Body of pancreas (tissue), 4 donors: ENCODE results near the gene KASH5. TPM values are rescaled to one million over a fixed set of nuclear protein-coding genes. Genes with fewer than 3 reads are reported as not detected.

Experiments
- ATAC-seq: fragments of 150-250 bp; one replicate; pipeline ENCODE4 v1.9.1; 2016
- DNase-seq, 4 donors: peaks; one replicate each; pipeline ENCODE4 v3.0.0-alpha.2; 2019
- H3K27ac ChIP-seq, 4 donors: fragments of 200-600 bp; sonication (generic); 1 replicate in 3 of 4; 2 replicates in 1 of 4; pipeline versions ENCODE4 v1.5.1 to v1.6.1; 2016 to 2019; ENCODE audit warnings: mild to moderate bottlenecking in 1 of 4, mixed read lengths in 1 of 4, moderate library complexity in 1 of 4
- H3K27me3 ChIP-seq, 2 donors: fragments of 200-600 bp; sonication (generic); one replicate each; pipeline ENCODE4 v1.6.0; 2016; ENCODE audit warnings: mild to moderate bottlenecking in 1 of 2
- H3K36me3 ChIP-seq, 2 donors: fragments of 200-600 bp; sonication (generic); replicated peaks in 1 of 2; 2 replicates each; pipeline ENCODE4 v1.5.1; 2016; ENCODE audit warnings: low read depth in 2 of 2; ENCODE audit not compliant: insufficient read depth in 1 of 2
- H3K4me1 ChIP-seq: fragments of 200-600 bp; sonication (generic); one replicate; pipeline ENCODE4 v1.6.0; 2016
- H3K4me3 ChIP-seq, 2 donors: fragments of 200-600 bp; sonication (generic); 1 replicate in 1 of 2; 2 replicates in 1 of 2; pipeline ENCODE4 v1.5.1; 2016 to 2019
- H3K9me3 ChIP-seq, 3 donors: fragments of 200-600 bp; sonication (generic); 1 replicate in 2 of 3; 2 replicates in 1 of 3; pipeline ENCODE4 v1.5.1; 2016
- POLR2A ChIP-seq, 3 donors: fragments of 450-650 bp; IDR thresholded peaks; one replicate each; pipeline ENCODE4 v1.6.1; 2016; ENCODE audit warnings: antibody characterized with exemption in 3 of 3, mild to moderate bottlenecking in 2 of 3
- WGBS, 2 donors: methylation state at CpG; one replicate each; pipeline ENCODE4 v1.1.5; 2017; 5-methylcytosine and 5-hydroxymethylcytosine counted together
- intact Hi-C: fragments of 100-400 bp; cut with DNase I; formaldehyde crosslinking; loops from one replicate; pipeline ENCODE4 v1.15.1; 2023
- total RNA-seq, 2 donors: library from RNA; depleted of rRNA; stranded (reverse); fragments of >200 nt; gene quantifications; one replicate each; pipeline ENCODE4 v1.1.0, GENCODE V29; 2016
- TF ChIP-seq, protein P1 (sequence below), 7 experiments: fragments of 450-650 bp in 4 of 7; fragments of 200-600 bp in 3 of 7; sonication (generic) in 3 of 7; IDR thresholded peaks; one replicate each; pipeline ENCODE4 v1.5.1; 2016 to 2019; ENCODE audit warnings: antibody characterized with exemption in 7 of 7

The KASH5 gene
- total RNA-seq, 2 donors from 2014 or later = 0.66 to 2.6 TPM

DNA sequence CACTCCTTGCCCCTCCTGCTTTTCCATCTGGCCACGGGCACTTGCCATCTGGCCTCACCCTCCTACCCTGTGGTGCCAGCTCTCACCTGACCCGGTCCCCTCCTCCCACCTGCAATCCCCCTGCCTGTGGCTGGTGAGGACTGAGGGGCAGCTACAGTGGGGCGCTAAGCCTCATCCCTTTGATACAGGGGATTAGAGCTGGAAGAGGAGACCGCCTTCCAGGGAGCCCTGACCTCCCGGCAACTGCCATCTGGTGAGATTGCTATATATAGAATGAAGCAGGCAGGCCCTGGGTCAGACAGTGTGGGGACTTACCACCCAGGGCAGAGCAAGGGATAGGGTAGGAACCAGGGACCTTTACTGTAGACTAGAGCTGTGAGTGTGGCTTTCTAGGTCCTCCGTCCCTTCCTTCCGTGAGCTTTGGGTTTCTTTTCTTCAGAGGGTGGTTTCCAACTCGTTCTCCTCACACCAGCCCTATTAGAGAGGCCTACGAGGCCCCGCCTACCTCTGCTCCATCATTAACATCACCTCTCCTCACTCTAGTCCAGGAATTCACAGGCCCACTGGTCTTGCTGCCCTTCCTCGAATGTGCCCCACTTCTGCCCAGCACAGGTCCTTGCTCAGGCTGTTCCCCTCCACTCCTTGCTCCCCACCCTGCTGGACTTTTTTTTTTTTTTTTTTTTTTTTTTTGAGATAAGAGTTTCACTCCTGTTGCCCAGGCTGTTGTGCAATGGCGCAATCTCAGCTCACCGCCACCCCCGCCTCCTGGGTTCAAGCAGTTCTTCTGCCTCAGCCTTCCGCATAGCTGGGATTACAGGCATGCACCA lies 7.7 kb downstream of the KASH5 start:
- Histone ChIP-seq H3K4me3 (no peak overlapping the region), H3K4me1 (peaks cover 9% of the 10 kb centered on the region), H3K27ac (no peak overlapping the region), H3K27me3 (no peaks in the 10 kb centered on the region), H3K9me3 (no peaks in the 10 kb centered on the region), H3K36me3 (no peaks in the 10 kb centered on the region)
- DNase-seq = no peak
- no peak for ATAC-seq
- WGBS, 2 donors = 78 to 87% methylated on average over 13 to 15 of the region's 15 CpGs
- TF ChIP-seq POLR2A (IDR thresholded peaks at IDR 0.05) = no peak
- TF ChIP-seq, protein P1, sequence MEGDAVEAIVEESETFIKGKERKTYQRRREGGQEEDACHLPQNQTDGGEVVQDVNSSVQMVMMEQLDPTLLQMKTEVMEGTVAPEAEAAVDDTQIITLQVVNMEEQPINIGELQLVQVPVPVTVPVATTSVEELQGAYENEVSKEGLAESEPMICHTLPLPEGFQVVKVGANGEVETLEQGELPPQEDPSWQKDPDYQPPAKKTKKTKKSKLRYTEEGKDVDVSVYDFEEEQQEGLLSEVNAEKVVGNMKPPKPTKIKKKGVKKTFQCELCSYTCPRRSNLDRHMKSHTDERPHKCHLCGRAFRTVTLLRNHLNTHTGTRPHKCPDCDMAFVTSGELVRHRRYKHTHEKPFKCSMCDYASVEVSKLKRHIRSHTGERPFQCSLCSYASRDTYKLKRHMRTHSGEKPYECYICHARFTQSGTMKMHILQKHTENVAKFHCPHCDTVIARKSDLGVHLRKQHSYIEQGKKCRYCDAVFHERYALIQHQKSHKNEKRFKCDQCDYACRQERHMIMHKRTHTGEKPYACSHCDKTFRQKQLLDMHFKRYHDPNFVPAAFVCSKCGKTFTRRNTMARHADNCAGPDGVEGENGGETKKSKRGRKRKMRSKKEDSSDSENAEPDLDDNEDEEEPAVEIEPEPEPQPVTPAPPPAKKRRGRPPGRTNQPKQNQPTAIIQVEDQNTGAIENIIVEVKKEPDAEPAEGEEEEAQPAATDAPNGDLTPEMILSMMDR (IDR thresholded peaks at IDR 0.05) = no peak
- intact Hi-C loops = no loop called here

DNA sequence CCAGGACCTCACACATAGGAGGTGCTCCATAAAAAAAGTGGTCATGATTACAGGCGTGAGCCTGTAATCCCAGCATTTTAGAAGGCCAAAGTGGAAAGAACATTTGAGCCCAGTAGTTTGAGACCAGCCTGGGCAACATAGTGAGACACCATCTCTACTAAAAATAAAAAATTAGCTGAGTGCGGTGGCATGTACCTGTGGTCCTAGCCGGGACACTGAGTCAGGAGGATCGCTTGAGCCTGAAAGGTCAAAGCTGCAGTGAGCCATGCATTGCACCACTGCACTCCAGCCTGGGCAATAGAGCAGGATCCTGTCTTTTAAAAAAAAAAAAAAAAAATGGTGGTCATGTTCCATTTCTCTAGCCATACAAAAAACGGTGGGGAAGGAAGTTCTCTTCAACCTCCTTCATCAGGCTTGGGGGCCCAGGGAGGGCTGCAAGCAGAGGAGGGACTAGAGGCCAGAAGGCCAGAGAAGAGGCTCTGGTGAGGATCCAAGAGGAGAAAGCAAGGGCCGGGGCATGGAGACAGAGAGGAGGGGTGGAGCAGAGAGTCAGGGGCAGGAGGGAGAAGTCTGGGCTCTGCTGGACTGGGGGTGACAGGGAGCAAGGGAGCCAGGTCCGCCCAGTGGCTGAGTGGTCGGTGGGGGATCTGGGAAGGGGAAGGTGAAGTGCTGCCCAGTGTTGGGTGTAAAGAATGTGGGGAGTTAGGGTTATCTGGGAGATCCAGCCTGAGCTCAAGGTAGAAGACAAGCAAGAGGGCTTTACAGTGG lies 8.9 kb downstream of the KASH5 start:
- Histone ChIP-seq H3K9me3 (no peaks in the 10 kb centered on the region), H3K4me3 (no peak overlapping the region), H3K27me3 (no peaks in the 10 kb centered on the region), H3K27ac (no peak overlapping the region), H3K36me3 (no peaks in the 10 kb centered on the region), H3K4me1 (peaks cover 3% of the 10 kb centered on the region)
- DNase-seq (no peak), ATAC-seq (no peak)
- intact Hi-C loops = no loop called here
- TF ChIP-seq, protein P1 (IDR thresholded peaks at IDR 0.05) = no peak
- no peak for TF ChIP-seq POLR2A (IDR thresholded peaks at IDR 0.05)
- 74 to 80% methylated on average over 8 of the region's 8 CpGs for WGBS, 2 donors

DNA sequence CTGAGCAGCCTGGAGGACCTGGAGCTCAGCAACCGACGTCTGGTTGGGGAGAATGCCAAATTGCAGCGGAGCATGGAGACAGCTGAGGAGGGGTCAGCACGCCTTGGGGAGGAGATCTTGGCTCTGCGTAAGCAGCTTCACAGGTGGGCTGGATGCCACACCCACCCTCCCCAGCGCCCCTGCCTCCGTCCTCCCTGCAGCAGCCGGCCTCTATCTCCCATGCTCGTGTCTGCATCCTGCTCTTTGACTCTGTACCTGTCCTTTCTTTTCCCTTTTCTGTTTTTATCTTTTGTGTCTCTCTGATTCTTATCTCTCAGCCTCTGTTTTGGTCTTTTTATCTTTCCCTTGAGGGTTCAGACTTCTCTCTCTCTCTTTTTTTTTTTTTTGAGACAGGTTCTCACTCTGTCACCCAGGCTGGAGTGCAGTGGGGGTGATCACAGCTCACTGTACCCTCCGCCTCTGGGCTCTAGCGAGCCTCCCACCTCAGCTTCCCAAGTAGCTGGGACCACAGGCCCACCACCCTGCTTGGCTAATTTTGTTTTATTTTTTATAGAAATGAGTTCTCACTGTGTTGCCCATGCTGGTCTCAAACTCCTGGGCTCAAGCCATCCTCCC lies 10.1 kb downstream of the KASH5 start:
- no peak for ATAC-seq
- Histone ChIP-seq H3K27ac (no peak overlapping the region), H3K4me3 (no peak overlapping the region), H3K4me1 (no peaks in the 10 kb centered on the region), H3K9me3 (no peaks in the 10 kb centered on the region), H3K36me3 (no peaks in the 10 kb centered on the region), H3K27me3 (no peaks in the 10 kb centered on the region)
- intact Hi-C loops = no loop called here
- DNase-seq = no peak
- 78 to 84% methylated on average over 11 of the region's 11 CpGs for WGBS, 2 donors
- TF ChIP-seq, protein P1 (IDR thresholded peaks at IDR 0.05) = no peak
- no peak for TF ChIP-seq POLR2A (IDR thresholded peaks at IDR 0.05)

DNA sequence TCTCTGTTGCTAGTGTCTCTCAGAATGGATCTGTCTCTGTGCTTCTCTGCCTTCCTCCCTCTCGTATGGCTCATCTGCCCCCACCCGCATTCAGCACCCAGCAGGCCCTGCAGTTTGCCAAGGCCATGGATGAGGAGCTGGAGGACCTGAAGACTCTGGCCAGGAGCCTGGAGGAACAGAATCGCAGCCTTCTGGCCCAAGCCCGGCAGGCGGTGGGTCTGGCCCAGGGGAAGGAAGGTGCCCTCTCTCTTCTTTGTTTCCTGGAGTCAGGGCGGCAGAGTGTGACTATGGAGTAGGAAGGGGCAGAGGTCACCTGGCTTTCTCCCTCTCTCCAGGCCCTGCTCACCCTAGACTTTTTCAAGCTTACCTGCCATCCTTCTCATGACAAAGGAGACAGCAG lies 10.9 kb downstream of the KASH5 start:
- intact Hi-C loops = no loop called here
- TF ChIP-seq, protein P1 (IDR thresholded peaks at IDR 0.05) = no peak
- no peak for TF ChIP-seq POLR2A (IDR thresholded peaks at IDR 0.05)
- no peaks in the 10 kb centered on the region for H3K36me3 ChIP-seq
- H3K9me3 ChIP-seq = no peaks in the 10 kb centered on the region
- ATAC-seq = no peak
- H3K4me1 ChIP-seq = no peaks in the 10 kb centered on the region
- no peak for DNase-seq
- WGBS, 2 donors = 86 to 92% methylated on average over 5 to 6 of the region's 6 CpGs
- H3K27ac ChIP-seq = no peak overlapping the region
- no peak overlapping the region for H3K4me3 ChIP-seq
- H3K27me3 ChIP-seq = no peaks in the 10 kb centered on the region
